Measurements from ENCODE around the gene TRIM3.

TRIM3 gene

GRCh38 chr11:6452219-6452618 is 21.5 kb downstream of the TRIM3 start (continued):
- TF ChIP-seq PPARA (CRISPR knock-in tag; IDR thresholded peaks at IDR 0.05; ENCODE audit: borderline replicate concordance) (no peak), RARB (CRISPR knock-in tag; IDR thresholded peaks at IDR 0.05) (no peak)

GRCh38 chr11:6448574-6448973 is 25.2 kb downstream of the TRIM3 start:
- ATAC-seq = no peak
- TF ChIP-seq CREB5 (CRISPR knock-in tag; IDR thresholded peaks at IDR 0.05; ENCODE audit: low read depth) = no peak
- no peak for TF ChIP-seq TOX (CRISPR knock-in tag; IDR thresholded peaks at IDR 0.05; ENCODE audit: borderline replicate concordance)
- TF ChIP-seq SNAI2 (CRISPR knock-in tag; IDR thresholded peaks at IDR 0.05) = no peak
- no peak for TF ChIP-seq ZFP30 (CRISPR knock-in tag; IDR thresholded peaks at IDR 0.05)
- no peak for TF ChIP-seq ISL1 (CRISPR knock-in tag; IDR thresholded peaks at IDR 0.05)

GRCh38 chr11:6443269-6444003 is 30.3 kb downstream of the TRIM3 start:
- peak; percentile 90 for ATAC-seq
- TF ChIP-seq CREB5 (CRISPR knock-in tag; IDR thresholded peaks at IDR 0.05; ENCODE audit: low read depth) = no peak
- TF ChIP-seq POU6F1 (CRISPR knock-in tag; IDR thresholded peaks at IDR 0.05; ENCODE audit: borderline replicate concordance, low read depth) = no peak
- no peak for TF ChIP-seq TSHZ2 (CRISPR knock-in tag; IDR thresholded peaks at IDR 0.05)
- no peak for TF ChIP-seq CSDC2 (CRISPR knock-in tag; IDR thresholded peaks at IDR 0.05)
- no peak for TF ChIP-seq ESRRG (CRISPR knock-in tag; IDR thresholded peaks at IDR 0.05)
- no peak for TF ChIP-seq ISL1 (CRISPR knock-in tag; IDR thresholded peaks at IDR 0.05)
- no peak for TF ChIP-seq GLIS3 (CRISPR knock-in tag; IDR thresholded peaks at IDR 0.05)
- TF ChIP-seq SNAI2 (CRISPR knock-in tag; IDR thresholded peaks at IDR 0.05) = no peak
- TF ChIP-seq ZNF70 (CRISPR knock-in tag; IDR thresholded peaks at IDR 0.05) = no peak

GRCh38 chr11:6442441-6442840 is 31.3 kb downstream of the TRIM3 start:
- no peak for TF ChIP-seq TOX (CRISPR knock-in tag; IDR thresholded peaks at IDR 0.05; ENCODE audit: borderline replicate concordance)
- no peak for TF ChIP-seq PPARA (CRISPR knock-in tag; IDR thresholded peaks at IDR 0.05; ENCODE audit: borderline replicate concordance)
- no peak for TF ChIP-seq TSHZ2 (CRISPR knock-in tag; IDR thresholded peaks at IDR 0.05)
- no peak for TF ChIP-seq CSRNP3 (CRISPR knock-in tag; IDR thresholded peaks at IDR 0.05)
- TF ChIP-seq ZC3H10 (CRISPR knock-in tag; IDR thresholded peaks at IDR 0.05) = no peak
- no peak for TF ChIP-seq ZFP3 (CRISPR knock-in tag; IDR thresholded peaks at IDR 0.05)
- TF ChIP-seq ESRRG (CRISPR knock-in tag; IDR thresholded peaks at IDR 0.05) = no peak
- no peak for TF ChIP-seq BACH2 (CRISPR knock-in tag; IDR thresholded peaks at IDR 0.05; ENCODE audit: borderline replicate concordance)
- no peak for TF ChIP-seq ARNTL (CRISPR knock-in tag; IDR thresholded peaks at IDR 0.05; ENCODE audit: borderline replicate concordance, low read depth)
- TF ChIP-seq PATZ1 (CRISPR knock-in tag; IDR thresholded peaks at IDR 0.05; ENCODE audit: borderline replicate concordance) = no peak
- TF ChIP-seq ZFP30 (CRISPR knock-in tag; IDR thresholded peaks at IDR 0.05) = no peak
- no peak for TF ChIP-seq POU6F1 (CRISPR knock-in tag; IDR thresholded peaks at IDR 0.05; ENCODE audit: borderline replicate concordance, low read depth)
- no peak for TF ChIP-seq ZNF70 (CRISPR knock-in tag; IDR thresholded peaks at IDR 0.05)
- no peak for TF ChIP-seq ISL1 (CRISPR knock-in tag; IDR thresholded peaks at IDR 0.05)
- no peak for TF ChIP-seq SNAI2 (CRISPR knock-in tag; IDR thresholded peaks at IDR 0.05)
- ATAC-seq = no peak

Measured in SK-N-SH treated with all-trans-retinoic acid at 6 μM for 48 hours (cell line).